Brain microvascular endothelial cell (primary cell): Measurements from ENCODE around the gene ORMDL1.

Experiments used
- DNase-seq: peaks from one replicate; pipeline ENCODE4 v3.0.0-alpha.2; 2020
- H3K27ac ChIP-seq: fragments of 250-450 bp; sonication (Bioruptor Pico); 2 replicates; pipeline ENCODE4 v1.5.1; 2020; ENCODE audit warnings: mild to moderate bottlenecking, moderate library complexity
- H3K27me3 ChIP-seq: fragments of 250-450 bp; sonication (Bioruptor Pico); replicated peaks from 2 replicates; pipeline ENCODE4 v1.5.1; 2020; ENCODE audit warnings: mild to moderate bottlenecking
- H3K36me3 ChIP-seq: fragments of 250-450 bp; sonication (Bioruptor Pico); replicated peaks from 2 replicates; pipeline ENCODE4 v1.5.1; 2020; ENCODE audit warnings: mild to moderate bottlenecking
- H3K4me3 ChIP-seq: 2 replicates; pipeline ENCODE4 v1.5.1; 2011; ENCODE audit warnings: low read depth, mild to moderate bottlenecking, control low read depth, low read length, moderate library complexity
- in situ Hi-C: cut with HindIII; loops from 2 replicates; pipeline ENCODE4 v1.10.0; 2017; ENCODE audit warnings: low sequenced_read_pairs, low pct_ligation_motif_present
- TF ChIP-seq, protein P1 (sequence below): IDR thresholded peaks from 2 replicates; pipeline ENCODE4 v1.5.1; 2011; ENCODE audit warnings: low read depth, mild to moderate bottlenecking, moderate library complexity, low read length, control low read depth, inconsistent platforms; ENCODE audit errors: missing control alignments

Gene ORMDL1

GRCh38 chr2:189821953-189822748, 38.0 kb upstream of the ORMDL1 start:
- TF ChIP-seq, protein P1, sequence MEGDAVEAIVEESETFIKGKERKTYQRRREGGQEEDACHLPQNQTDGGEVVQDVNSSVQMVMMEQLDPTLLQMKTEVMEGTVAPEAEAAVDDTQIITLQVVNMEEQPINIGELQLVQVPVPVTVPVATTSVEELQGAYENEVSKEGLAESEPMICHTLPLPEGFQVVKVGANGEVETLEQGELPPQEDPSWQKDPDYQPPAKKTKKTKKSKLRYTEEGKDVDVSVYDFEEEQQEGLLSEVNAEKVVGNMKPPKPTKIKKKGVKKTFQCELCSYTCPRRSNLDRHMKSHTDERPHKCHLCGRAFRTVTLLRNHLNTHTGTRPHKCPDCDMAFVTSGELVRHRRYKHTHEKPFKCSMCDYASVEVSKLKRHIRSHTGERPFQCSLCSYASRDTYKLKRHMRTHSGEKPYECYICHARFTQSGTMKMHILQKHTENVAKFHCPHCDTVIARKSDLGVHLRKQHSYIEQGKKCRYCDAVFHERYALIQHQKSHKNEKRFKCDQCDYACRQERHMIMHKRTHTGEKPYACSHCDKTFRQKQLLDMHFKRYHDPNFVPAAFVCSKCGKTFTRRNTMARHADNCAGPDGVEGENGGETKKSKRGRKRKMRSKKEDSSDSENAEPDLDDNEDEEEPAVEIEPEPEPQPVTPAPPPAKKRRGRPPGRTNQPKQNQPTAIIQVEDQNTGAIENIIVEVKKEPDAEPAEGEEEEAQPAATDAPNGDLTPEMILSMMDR: no peak
- in situ Hi-C loops: no loop called here
- DNase-seq: peak; percentile 38

GRCh38 chr2:189819297-189819704, 35.2 kb upstream of the ORMDL1 start:
- in situ Hi-C loops: no loop called here
- Histone ChIP-seq H3K36me3 (peaks cover 8% of the 10 kb centered on the region), H3K27me3 (no peaks in the 10 kb centered on the region), H3K27ac (peak overlapping the region; percentile 2), H3K4me3 (no peak overlapping the region)
- no peak for DNase-seq
- TF ChIP-seq, protein P1: no peak

More at GRCh38 chr2:189821953-189822748, 38.0 kb upstream of the ORMDL1 start:
- H3K4me3 ChIP-seq: no peak overlapping the region
- peaks cover 8% of the 10 kb centered on the region for H3K36me3 ChIP-seq
- H3K27ac ChIP-seq: peak overlapping the region; percentile 15
- H3K27me3 ChIP-seq: no peaks in the 10 kb centered on the region

DNA sequence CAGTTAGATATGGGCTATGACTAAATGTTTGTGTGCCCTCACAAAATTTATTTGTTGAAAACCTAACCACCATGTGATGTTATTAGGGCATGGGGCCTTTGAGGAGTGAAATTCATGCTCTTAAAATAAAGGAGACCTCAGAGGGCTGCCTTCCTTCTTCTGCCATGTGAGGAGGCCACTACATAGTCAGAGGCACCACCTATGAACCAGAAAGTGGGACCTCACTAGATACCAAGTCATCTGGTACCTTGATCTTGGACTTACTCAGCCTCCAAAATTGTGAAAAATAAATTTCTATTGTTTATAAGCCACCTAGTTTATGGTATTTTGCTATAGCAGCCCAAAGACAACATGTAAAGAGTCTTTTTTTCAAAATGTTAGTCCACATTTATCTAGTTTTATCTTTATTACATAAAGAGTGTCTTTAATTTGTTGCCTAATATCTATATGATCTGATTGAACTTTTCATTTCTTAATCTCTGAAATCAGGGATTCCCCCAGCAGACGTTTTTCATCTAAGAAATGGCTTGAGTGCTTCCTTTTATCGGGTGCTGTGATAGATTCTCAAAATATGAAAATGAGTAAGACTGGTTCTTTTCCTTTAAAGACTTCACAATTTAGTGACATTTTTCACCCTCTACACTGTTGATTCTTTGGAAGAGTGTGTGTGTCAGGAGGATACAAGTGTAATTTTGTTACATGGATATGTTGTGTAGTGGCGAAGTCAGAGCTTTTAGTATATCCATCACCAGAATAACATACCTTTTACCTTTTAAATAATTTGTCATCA, 34.3 kb upstream of the ORMDL1 start:
- TF ChIP-seq, protein P1: no peak
- H3K27ac ChIP-seq: no peak overlapping the region
- no peak for DNase-seq
- in situ Hi-C loops: no loop called here
- H3K36me3 ChIP-seq: peaks cover 8% of the 10 kb centered on the region
- H3K27me3 ChIP-seq: no peaks in the 10 kb centered on the region
- H3K4me3 ChIP-seq: no peak overlapping the region

- in situ Hi-C loops: no loop called here
- DNase-seq: no peak
- H3K36me3 ChIP-seq: no peaks in the 10 kb centered on the region
- H3K27ac ChIP-seq: no peak overlapping the region
- H3K4me3 ChIP-seq: no peak overlapping the region
- TF ChIP-seq, protein P1: no peak
- H3K27me3 ChIP-seq: no peaks in the 10 kb centered on the region
Observed at GRCh38 chr2:189803431-189803830, 19.3 kb upstream of the ORMDL1 start.

DNA sequence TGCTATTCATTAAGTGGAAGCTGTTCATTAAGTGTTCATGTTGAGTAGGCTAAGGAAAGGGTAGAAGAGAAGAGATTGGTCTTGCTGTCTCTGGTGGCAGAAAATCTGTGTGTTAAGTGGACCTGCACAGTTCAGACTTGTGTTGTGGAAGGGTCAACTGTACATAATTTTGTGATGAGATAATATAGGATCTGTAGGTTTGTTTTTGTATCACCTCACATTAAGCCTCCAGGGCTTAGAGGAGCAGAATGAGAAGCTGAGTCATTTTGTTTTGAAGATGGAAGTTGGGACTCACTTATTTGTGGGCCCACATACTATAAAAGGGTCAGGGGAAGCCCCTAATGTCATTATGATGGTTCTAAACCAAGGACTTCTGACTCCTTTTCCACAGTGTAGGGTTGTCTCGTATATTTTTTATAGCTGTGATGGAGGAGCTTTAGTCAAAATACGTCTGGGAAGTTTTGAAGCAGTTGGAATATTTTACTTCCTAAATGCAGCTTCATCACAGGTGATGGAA, 18.3 kb upstream of the ORMDL1 start:
- TF ChIP-seq, protein P1: no peak
- Histone ChIP-seq H3K36me3 (no peaks in the 10 kb centered on the region), H3K4me3 (no peak overlapping the region), H3K27me3 (no peaks in the 10 kb centered on the region), H3K27ac (no peak overlapping the region)
- in situ Hi-C loops: no loop called here
- DNase-seq: no peak
